Measurements from ENCODE around the gene DNAJC1. TPM values are rescaled to one million over a fixed set of nuclear protein-coding genes. Genes with fewer than 3 reads are reported as not detected.
"Not testable (repeated sequence)": the region's sequence is repeated elsewhere in the genome, so short reads cannot be mapped to it uniquely, and the experiment has no call there.

Gene DNAJC1
- total RNA-seq, 3 donors from 2014 or later (not counting 1 experiment from before 2014, with no cell fraction given): 38.4 to 63.7 (median 50.6) TPM

GRCh38 chr10:22047812-22048211 is 44.3 kb upstream of the DNAJC1 start:
- no peak overlapping the region for H3K27ac ChIP-seq (ENCODE audit: low read length)
- TF ChIP-seq CTCF (IDR thresholded peaks at IDR 0.05): no peak
- peaks cover 4 to 11% of the 10 kb centered on the region in 2 donors for H3K27me3 Mint-ChIP-seq (ENCODE audit: low read depth in 2 of 2)
- no peaks in the 10 kb centered on the region for H3K4me1 Mint-ChIP-seq
- no peak overlapping the region for H3K4me3 Mint-ChIP-seq
- 85% methylated on average over 1 of the region's 1 CpG for WGBS (ENCODE audit: insufficient coverage)
- H3K36me3 ChIP-seq (ENCODE audit: control insufficient read depth, insufficient read depth, low read length): no peaks in the 10 kb centered on the region
- H3K9me3 Mint-ChIP-seq: no peaks in the 10 kb centered on the region
- ATAC-seq: no peak
- H3K27me3 ChIP-seq (ENCODE audit: control insufficient read depth, insufficient read depth, low read length): peaks cover under 1% of the 10 kb centered on the region
- H3K9me3 ChIP-seq (ENCODE audit: control insufficient read depth, insufficient read depth, low read length): no peaks in the 10 kb centered on the region
- no peaks in the 10 kb centered on the region for H3K36me3 Mint-ChIP-seq
- no peak overlapping the region for H3K27ac Mint-ChIP-seq
- intact Hi-C loops (cut with micrococcal nuclease): no loop called here
- no peaks in the 10 kb centered on the region for H3K4me1 ChIP-seq (ENCODE audit: control insufficient read depth, insufficient read depth, low read length)
- H3K4me3 ChIP-seq (ENCODE audit: low read length): no peak overlapping the region
- no peak for DNase-seq

GRCh38 chr10:22043327-22043633 is 39.8 kb upstream of the DNAJC1 start:
- no peak overlapping the region for H3K4me3 Mint-ChIP-seq
- Histone ChIP-seq H3K27ac (ENCODE audit: low read length) (no peak overlapping the region), H3K9me3 (ENCODE audit: control insufficient read depth, insufficient read depth, low read length) (no peaks in the 10 kb centered on the region), H3K27me3 (ENCODE audit: control insufficient read depth, insufficient read depth, low read length) (peaks cover 2% of the 10 kb centered on the region), H3K36me3 (ENCODE audit: control insufficient read depth, insufficient read depth, low read length) (no peaks in the 10 kb centered on the region), H3K4me3 (ENCODE audit: low read length) (no peak overlapping the region), H3K4me1 (ENCODE audit: control insufficient read depth, insufficient read depth, low read length) (no peaks in the 10 kb centered on the region)
- no peak overlapping the region for H3K27ac Mint-ChIP-seq
- intact Hi-C loops (cut with micrococcal nuclease): no loop called here
- peaks cover 26 to 35% of the 10 kb centered on the region in 2 donors for H3K27me3 Mint-ChIP-seq (ENCODE audit: low read depth in 2 of 2)
- WGBS (ENCODE audit: insufficient coverage): 76% methylated on average over 5 of the region's 6 CpGs
- no peaks in the 10 kb centered on the region for H3K9me3 Mint-ChIP-seq
- H3K36me3 Mint-ChIP-seq: no peaks in the 10 kb centered on the region
- no peak for ATAC-seq
- no peak for DNase-seq
- H3K4me1 Mint-ChIP-seq: peaks cover 0 to 5% of the 10 kb centered on the region in 2 donors
- TF ChIP-seq CTCF (IDR thresholded peaks at IDR 0.05): no peak

- Histone ChIP-seq H3K9me3 (ENCODE audit: control insufficient read depth, insufficient read depth, low read length) (no peaks in the 10 kb centered on the region), H3K27ac (ENCODE audit: low read length) (no peak overlapping the region), H3K27me3 (ENCODE audit: control insufficient read depth, insufficient read depth, low read length) (peaks cover 2% of the 10 kb centered on the region), H3K36me3 (ENCODE audit: control insufficient read depth, insufficient read depth, low read length) (no peaks in the 10 kb centered on the region), H3K4me3 (ENCODE audit: low read length) (no peak overlapping the region), H3K4me1 (ENCODE audit: control insufficient read depth, insufficient read depth, low read length) (no peaks in the 10 kb centered on the region)
- H3K27me3 Mint-ChIP-seq (ENCODE audit: low read depth in 2 of 2): peaks cover 31 to 40% of the 10 kb centered on the region in 2 donors
- DNase-seq: no peak
- WGBS (ENCODE audit: insufficient coverage): 35% methylated on average over 7 of the region's 8 CpGs
- H3K36me3 Mint-ChIP-seq: no peaks in the 10 kb centered on the region
- TF ChIP-seq CTCF (IDR thresholded peaks at IDR 0.05): no peak
- H3K4me3 Mint-ChIP-seq: no peak overlapping the region
- H3K4me1 Mint-ChIP-seq: peaks cover 0 to 5% of the 10 kb centered on the region in 2 donors
- no peaks in the 10 kb centered on the region for H3K9me3 Mint-ChIP-seq
- ATAC-seq: no peak
- no peak overlapping the region for H3K27ac Mint-ChIP-seq
- intact Hi-C loops (cut with micrococcal nuclease): no loop called here
Measured at GRCh38 chr10:22042557-22043326, 39.2 kb upstream of the DNAJC1 start.

- H3K4me1 ChIP-seq (ENCODE audit: control insufficient read depth, insufficient read depth, low read length): no peaks in the 10 kb centered on the region
- TF ChIP-seq CTCF (IDR thresholded peaks at IDR 0.05): no peak
- H3K36me3 Mint-ChIP-seq: no peaks in the 10 kb centered on the region
- H3K36me3 ChIP-seq (ENCODE audit: control insufficient read depth, insufficient read depth, low read length): no peaks in the 10 kb centered on the region
- no peak overlapping the region for H3K27ac Mint-ChIP-seq
- intact Hi-C loops (cut with micrococcal nuclease): no loop called here
- ATAC-seq (no peak), DNase-seq (no peak)
- no peaks in the 10 kb centered on the region for H3K9me3 Mint-ChIP-seq
- WGBS (ENCODE audit: insufficient coverage): 96% methylated on average over 3 of the region's 3 CpGs
- no peak overlapping the region for H3K27ac ChIP-seq (ENCODE audit: low read length)
- H3K4me1 Mint-ChIP-seq: no peaks in the 10 kb centered on the region
- H3K4me3 ChIP-seq (ENCODE audit: low read length): no peak overlapping the region
- H3K9me3 ChIP-seq (ENCODE audit: control insufficient read depth, insufficient read depth, low read length): no peaks in the 10 kb centered on the region
- no peak overlapping the region for H3K4me3 Mint-ChIP-seq
- H3K27me3 Mint-ChIP-seq (ENCODE audit: low read depth in 2 of 2): peaks cover 33 to 57% of the 10 kb centered on the region in 2 donors
- no peaks in the 10 kb centered on the region for H3K27me3 ChIP-seq (ENCODE audit: control insufficient read depth, insufficient read depth, low read length)
Measured at GRCh38 chr10:22034333-22034732, 30.8 kb upstream of the DNAJC1 start.

GRCh38 chr10:22032268-22032667 is 28.7 kb upstream of the DNAJC1 start:
- intact Hi-C loops (cut with micrococcal nuclease); H3K27me3 ChIP-seq (ENCODE audit: control insufficient read depth, insufficient read depth, low read length); H3K9me3 ChIP-seq (ENCODE audit: control insufficient read depth, insufficient read depth, low read length); DNase-seq; H3K4me1 Mint-ChIP-seq; H3K4me1 ChIP-seq (ENCODE audit: control insufficient read depth, insufficient read depth, low read length); ATAC-seq; H3K36me3 ChIP-seq (ENCODE audit: control insufficient read depth, insufficient read depth, low read length); H3K4me3 ChIP-seq (ENCODE audit: low read length); H3K36me3 Mint-ChIP-seq; H3K27ac ChIP-seq (ENCODE audit: low read length); H3K27ac Mint-ChIP-seq; H3K4me3 Mint-ChIP-seq; H3K9me3 Mint-ChIP-seq: not testable (repeated sequence)
- WGBS (ENCODE audit: insufficient coverage): 89% methylated on average over 3 of the region's 3 CpGs
- peaks cover 32 to 61% of the 10 kb centered on the region in 2 donors for H3K27me3 Mint-ChIP-seq (ENCODE audit: low read depth in 2 of 2)

Data from natural killer cell (primary cell).